T-cell (primary cell): ENCODE measurements around the gene ANXA8L1. TPM values are rescaled to one million over a fixed set of nuclear protein-coding genes. Genes with fewer than 3 reads are reported as not detected.
A peak's percentile ranks its signal among the peaks of the same experiment; 100 is the strongest.
"Not testable (repeated sequence)": the region's sequence is repeated elsewhere in the genome, so short reads cannot be mapped to it uniquely, and the experiment has no call there.

Source experiments
- ATAC-seq, 4 experiments: fragments of 200-7000 bp in 3 of 4; fragments of 150-1000 bp in 1 of 4; cut with Tn5 transposase; replicated peaks in 1 of 4; 1 replicate in 3 of 4; 2 replicates in 1 of 4; pipeline ENCODE4 v1.10.0; 2021; ENCODE audit warnings: moderate library complexity in 3 of 4, mild to moderate bottlenecking in 2 of 4, moderate number of reproducible peaks in 1 of 4
- CTCF ChIA-PET, 2 donors: fragments of 300-600 bp; sonication (Branson Sonifier 250); formaldehyde crosslinking; loops; one replicate each; lab custom pipeline; 2022; ENCODE audit warnings: antibody characterized with exemption in 2 of 2; lab: Charles Lee
- POLR2A ChIA-PET, 2 donors: fragments of 300-600 bp; sonication (Branson Sonifier 250); formaldehyde crosslinking; loops; one replicate each; lab custom pipeline; 2022; ENCODE audit warnings: antibody characterized with exemption in 2 of 2; lab: Charles Lee
- DNase-seq, 35 experiments: peaks; one replicate each; pipeline versions ENCODE4 v3.0.0 to v3.0.0-alpha.2; 2013 to 2023
- H3K27ac ChIP-seq: one replicate; pipeline ENCODE4 v1.5.1; 2013; ENCODE audit warnings: low read length
- H3K27me3 ChIP-seq, 2 experiments: replicated peaks in 1 of 2; 1 replicate in 1 of 2; 2 replicates in 1 of 2; pipeline versions ENCODE4 v1.6.1 to v1.7.0; 2013; ENCODE audit warnings: low read length in 1 of 2, mixed read lengths in 1 of 2; ENCODE audit not compliant: control insufficient read depth in 2 of 2, insufficient read depth in 2 of 2; ENCODE audit errors: extremely low read depth in 1 of 2
- H3K36me3 ChIP-seq, 2 donors: 1 replicate in 1 of 2; 2 replicates in 1 of 2; pipeline versions ENCODE4 v1.6.1 to v1.7.0; 2013; ENCODE audit warnings: low read length in 1 of 2; ENCODE audit not compliant: control insufficient read depth in 2 of 2, insufficient read depth in 1 of 2; ENCODE audit errors: extremely low read depth in 1 of 2
- H3K4me1 ChIP-seq, 2 experiments: 1 replicate in 1 of 2; 2 replicates in 1 of 2; pipeline versions ENCODE4 v1.6.1 to v1.7.0; 2013; ENCODE audit warnings: low read length in 2 of 2, mixed read lengths in 1 of 2; ENCODE audit not compliant: insufficient read depth in 2 of 2, control insufficient read depth in 1 of 2; ENCODE audit errors: extremely low read depth in 1 of 2
- H3K4me3 ChIP-seq, 2 donors: 1 replicate in 1 of 2; 2 replicates in 1 of 2; pipeline versions ENCODE4 v1.5.1 to v1.7.0; 2013; ENCODE audit warnings: mild to moderate bottlenecking in 2 of 2, low read length in 1 of 2, moderate library complexity in 1 of 2; ENCODE audit not compliant: control insufficient read depth in 1 of 2; ENCODE audit errors: extremely low read depth in 1 of 2
- H3K9me3 ChIP-seq: 2 replicates; pipeline ENCODE4 v1.7.0; 2013
- H3K27ac Mint-ChIP-seq, 2 donors: one replicate each; pipeline ENCODE4 v1.8.0; 2020 to 2021; ENCODE audit warnings: mild to moderate bottlenecking in 2 of 2, mixed read lengths in 2 of 2
- H3K27me3 Mint-ChIP-seq, 2 donors: one replicate each; pipeline ENCODE4 v1.8.0; 2021 to 2022; ENCODE audit warnings: mixed read lengths in 2 of 2
- H3K36me3 Mint-ChIP-seq: one replicate; pipeline ENCODE4 v1.8.0; 2021; ENCODE audit warnings: mixed read lengths
- H3K4me1 Mint-ChIP-seq, 3 donors: one replicate each; pipeline ENCODE4 v1.8.0; 2020 to 2022; ENCODE audit warnings: mixed read lengths in 3 of 3, mild to moderate bottlenecking in 1 of 3
- H3K4me3 Mint-ChIP-seq, 3 donors: one replicate each; pipeline ENCODE4 v1.8.0; 2020 to 2022; ENCODE audit warnings: mild to moderate bottlenecking in 3 of 3, mixed read lengths in 3 of 3, moderate library complexity in 3 of 3
- H3K9me3 Mint-ChIP-seq, 3 donors: one replicate each; pipeline ENCODE4 v1.8.0; 2020 to 2022; ENCODE audit warnings: mixed read lengths in 3 of 3
- WGBS: methylation state at CpG from one replicate; pipeline ENCODE4 v1.1.5; 2013; ENCODE audit warnings: missing lambda C conversion rate; ENCODE audit not compliant: insufficient coverage; 5-methylcytosine and 5-hydroxymethylcytosine counted together
- total RNA-seq, 35 experiments: library from RNA in 6 of 35; stranded (reverse) in 6 of 35; fragments of 120-200 nt in 1 of 35; gene quantifications; one replicate each; pipeline versions ENCODE4 v1.2.1 to v1.2.4 and lab custom pipeline; 2013 to 2026

Gene ANXA8L1
- total RNA-seq, 5 donors from 2014 or later (not counting 1 experiment from before 2014, with no cell fraction given): not detected

DNA sequence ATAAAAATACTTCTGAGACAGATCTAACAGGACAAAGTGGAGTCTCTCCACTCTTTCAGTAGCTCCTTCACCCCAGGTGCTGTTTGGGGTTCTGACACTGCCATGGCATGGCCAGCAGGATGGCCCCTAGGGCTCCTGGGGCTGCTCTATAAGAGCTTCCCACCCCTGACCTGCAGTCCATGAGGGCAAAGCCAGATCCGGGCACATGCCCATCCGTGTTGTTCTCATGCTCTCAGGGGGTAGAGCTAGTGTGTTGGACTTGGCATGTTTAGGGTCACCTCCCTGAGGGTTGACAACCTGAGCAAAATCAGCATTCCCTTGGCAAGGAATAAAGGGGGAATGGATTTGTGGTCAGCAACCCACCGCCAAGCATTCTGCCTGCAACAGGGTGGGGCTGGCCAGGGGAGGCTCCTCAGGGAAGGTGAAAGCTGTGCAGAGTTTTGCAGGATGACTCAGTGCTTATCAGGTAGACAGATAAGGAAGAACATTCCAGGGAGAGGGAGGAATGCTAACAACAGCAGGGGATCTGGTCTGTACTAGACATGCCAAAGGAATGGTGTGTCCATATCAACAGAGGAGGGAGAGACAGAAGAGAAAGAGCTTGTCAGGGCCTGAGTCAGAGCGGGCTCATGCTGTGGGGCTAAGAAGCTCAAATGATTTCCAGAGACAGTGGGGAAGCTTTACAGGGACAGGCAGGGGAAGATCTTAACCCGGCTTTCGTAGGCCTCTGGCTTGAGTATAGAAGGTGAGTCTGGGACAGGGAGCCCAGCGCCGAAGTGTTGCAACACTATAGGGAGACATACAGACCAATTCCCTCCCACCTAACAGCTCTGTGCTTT, 21.1 kb downstream of the ANXA8L1 start:
- H3K27me3 Mint-ChIP-seq, H3K4me1 Mint-ChIP-seq, H3K4me3 ChIP-seq, H3K36me3 Mint-ChIP-seq, H3K4me1 ChIP-seq, H3K9me3 Mint-ChIP-seq, CTCF ChIA-PET, H3K27ac Mint-ChIP-seq, DNase-seq, POLR2A ChIA-PET, H3K36me3 ChIP-seq, ATAC-seq, H3K27ac ChIP-seq, H3K4me3 Mint-ChIP-seq, H3K27me3 ChIP-seq, H3K9me3 ChIP-seq: not testable (repeated sequence)
- 90% methylated on average over 2 of the region's 8 CpGs for WGBS

DNA sequence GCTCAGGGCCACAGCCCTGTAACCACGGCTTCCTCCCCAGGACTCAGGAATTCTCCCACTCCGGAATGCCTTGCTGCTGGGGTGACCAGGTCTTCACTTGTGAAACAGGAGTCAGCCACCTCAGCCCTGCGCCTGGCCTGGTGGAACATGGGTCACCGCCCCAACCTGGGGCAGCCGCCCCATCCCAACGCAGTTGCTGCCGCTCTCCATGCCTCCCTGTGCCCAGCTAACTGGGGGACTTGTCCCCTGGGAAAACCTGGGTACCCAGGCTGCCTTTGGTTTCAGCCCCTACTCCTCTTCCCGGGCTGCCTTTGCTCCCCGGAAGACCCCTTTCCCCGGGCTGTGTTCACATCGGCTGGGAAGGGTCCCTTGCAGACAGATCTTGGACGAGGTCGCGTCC, 22.2 kb downstream of the ANXA8L1 start:
- H3K27ac ChIP-seq, H3K9me3 Mint-ChIP-seq, H3K27ac Mint-ChIP-seq, H3K36me3 ChIP-seq, H3K4me3 Mint-ChIP-seq, H3K27me3 ChIP-seq, H3K4me1 Mint-ChIP-seq, H3K4me3 ChIP-seq, H3K27me3 Mint-ChIP-seq, CTCF ChIA-PET, POLR2A ChIA-PET, H3K9me3 ChIP-seq, H3K4me1 ChIP-seq, H3K36me3 Mint-ChIP-seq: not testable (repeated sequence)
- WGBS: no CpG with 5 or more reads among the region's 14 CpGs
- peak in 1 of 4 experiments; percentile 10 for ATAC-seq
- peak in 1 of 35 experiments; percentile 6 for DNase-seq

DNA sequence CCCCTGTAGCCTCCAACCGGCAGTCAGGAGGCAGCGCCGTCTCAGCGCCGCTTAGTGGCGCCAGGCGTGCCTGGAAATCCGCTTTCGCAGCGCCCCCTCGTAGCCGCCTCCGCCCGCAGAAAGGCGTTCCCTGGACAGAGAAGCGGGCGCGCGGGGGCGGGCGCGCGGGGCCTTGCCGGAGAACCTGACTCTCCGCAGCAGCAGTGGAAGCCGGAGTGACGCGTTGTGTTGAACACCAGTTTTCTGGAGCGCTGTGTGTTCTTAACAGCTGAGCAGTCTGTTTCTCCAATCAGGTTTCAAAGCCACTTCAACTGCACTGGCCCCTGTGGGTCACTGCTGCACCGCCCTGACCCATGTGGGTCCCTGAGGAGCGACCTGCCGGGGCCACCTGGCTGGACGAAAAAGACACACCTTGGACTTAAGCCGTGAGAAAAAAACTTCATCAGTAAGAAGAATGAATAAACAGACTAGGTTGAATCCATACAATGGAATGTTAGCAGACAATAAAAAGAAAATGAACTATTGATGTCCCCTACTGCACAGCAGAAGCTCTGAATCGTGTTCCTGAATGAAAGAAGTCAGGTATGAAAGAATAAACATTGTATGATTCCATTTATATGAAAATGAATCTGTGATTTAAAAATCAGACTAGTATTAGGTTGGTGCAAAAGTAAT, 22.8 kb downstream of the ANXA8L1 start:
- not testable (repeated sequence) for H3K27ac ChIP-seq

DNA sequence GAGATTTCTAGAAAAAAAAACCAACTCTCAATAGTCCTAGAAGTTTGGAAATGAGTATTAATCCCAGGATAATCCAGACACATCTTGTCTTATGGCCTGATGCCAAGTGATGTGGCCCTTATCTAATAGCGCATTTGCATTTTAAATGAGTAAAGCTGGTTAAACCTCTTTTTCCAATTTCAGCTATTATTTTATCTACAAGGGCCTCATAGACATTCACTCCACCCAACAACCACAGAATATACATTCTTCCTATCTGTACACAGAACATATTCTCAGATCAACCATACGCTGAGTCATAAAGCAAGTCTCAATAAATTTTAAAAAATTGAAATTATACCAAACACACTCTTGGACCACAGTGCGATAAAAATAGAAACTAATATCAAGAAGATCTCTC, 34.0 kb downstream of the ANXA8L1 start:
- WGBS: no CpG with 5 or more reads among the region's 3 CpGs
- H3K36me3 Mint-ChIP-seq, H3K9me3 ChIP-seq, H3K36me3 ChIP-seq, H3K9me3 Mint-ChIP-seq, H3K4me1 ChIP-seq, H3K4me3 Mint-ChIP-seq, H3K27ac ChIP-seq, CTCF ChIA-PET, H3K27me3 ChIP-seq, H3K27me3 Mint-ChIP-seq, ATAC-seq, H3K4me3 ChIP-seq, H3K27ac Mint-ChIP-seq, H3K4me1 Mint-ChIP-seq, POLR2A ChIA-PET, DNase-seq: not testable (repeated sequence)

More for the DNA sequence above, 22.8 kb downstream of the ANXA8L1 start:
- no CpG with 5 or more reads among the region's 35 CpGs for WGBS
- H3K9me3 ChIP-seq, H3K36me3 Mint-ChIP-seq, H3K36me3 ChIP-seq, H3K4me1 ChIP-seq, H3K9me3 Mint-ChIP-seq, CTCF ChIA-PET, H3K27me3 ChIP-seq, POLR2A ChIA-PET, H3K27me3 Mint-ChIP-seq, H3K27ac Mint-ChIP-seq, H3K4me1 Mint-ChIP-seq: not testable (repeated sequence)
- DNase-seq: peak in 2 of 35 experiments; percentile 0 to 6
- peak overlapping the region in 1 of 2 donors; percentile 23 for H3K4me3 ChIP-seq
- ATAC-seq: peak; percentile 72 to 87 (median 80)
- H3K4me3 Mint-ChIP-seq: peak overlapping the region in 2 of 3 donors; percentile 50 to 52

DNA sequence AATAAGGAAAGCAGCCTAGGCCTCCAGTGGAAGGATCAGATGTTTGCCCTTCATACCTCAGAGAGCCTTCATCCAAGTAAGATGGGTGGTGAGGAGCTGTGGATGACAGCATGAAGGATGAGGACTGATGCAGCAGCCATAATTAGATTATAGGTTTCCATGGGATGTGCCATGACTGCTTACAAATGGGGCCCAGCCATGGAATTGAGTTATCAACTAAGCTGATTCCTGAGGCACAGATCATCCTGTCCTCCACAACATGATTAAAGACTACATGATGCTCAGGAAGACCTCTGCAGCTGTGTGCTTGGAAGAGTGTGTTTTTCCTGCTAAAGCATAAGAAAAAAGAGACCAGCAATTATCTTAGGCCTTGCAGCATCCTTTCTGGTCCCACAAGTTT, 35.5 kb downstream of the ANXA8L1 start:
- DNase-seq, H3K27ac Mint-ChIP-seq, H3K4me3 ChIP-seq, H3K27me3 ChIP-seq, H3K27me3 Mint-ChIP-seq, H3K27ac ChIP-seq, H3K9me3 Mint-ChIP-seq, H3K4me1 Mint-ChIP-seq, CTCF ChIA-PET, ATAC-seq, H3K36me3 Mint-ChIP-seq, H3K9me3 ChIP-seq, H3K36me3 ChIP-seq, POLR2A ChIA-PET, H3K4me1 ChIP-seq, H3K4me3 Mint-ChIP-seq: not testable (repeated sequence)

DNA sequence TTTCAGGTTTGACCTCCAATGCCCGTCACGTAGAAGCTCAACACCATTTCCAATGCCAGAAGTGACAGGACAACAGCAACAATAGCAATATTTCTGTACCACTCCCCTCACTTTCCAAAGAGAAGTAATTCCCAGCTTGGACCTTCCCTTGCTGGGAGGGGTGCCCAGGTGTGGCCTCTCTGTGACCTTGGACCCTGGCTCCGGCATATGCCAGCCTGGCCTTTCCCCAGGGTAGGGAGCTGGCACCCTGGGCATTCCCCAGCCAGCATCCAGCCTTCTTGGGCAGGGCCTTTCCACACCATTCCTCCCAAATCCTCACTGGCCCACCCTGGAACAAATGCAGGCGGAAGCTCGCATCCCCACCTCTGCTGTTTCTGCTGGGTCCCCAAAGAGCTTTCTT, 37.1 kb downstream of the ANXA8L1 start:
- H3K27ac ChIP-seq, H3K27me3 ChIP-seq, H3K27ac Mint-ChIP-seq, CTCF ChIA-PET, H3K4me3 ChIP-seq, DNase-seq, H3K9me3 ChIP-seq, H3K36me3 Mint-ChIP-seq, H3K4me3 Mint-ChIP-seq, ATAC-seq, POLR2A ChIA-PET, H3K4me1 Mint-ChIP-seq, H3K4me1 ChIP-seq, H3K36me3 ChIP-seq, H3K9me3 Mint-ChIP-seq, H3K27me3 Mint-ChIP-seq: not testable (repeated sequence)
- WGBS: no CpG with 5 or more reads among the region's 5 CpGs
